Neural progenitor cell (in vitro differentiated cells): ENCODE measurements around the gene TRA2B.

Source experiments
- EZH2 ChIP-seq: fragments of 200-600 bp; sonication (generic); IDR thresholded peaks from 2 replicates; pipeline ENCODE4 v1.6.1; 2017; ENCODE audit warnings: antibody characterized with exemption, mild to moderate bottlenecking, moderate library complexity
- TF ChIP-seq, protein P1 (sequence below): fragments of 200-600 bp; sonication (generic); IDR thresholded peaks from 2 replicates; pipeline ENCODE4 v1.5.1; 2017; ENCODE audit warnings: antibody characterized with exemption, mild to moderate bottlenecking

DNA sequence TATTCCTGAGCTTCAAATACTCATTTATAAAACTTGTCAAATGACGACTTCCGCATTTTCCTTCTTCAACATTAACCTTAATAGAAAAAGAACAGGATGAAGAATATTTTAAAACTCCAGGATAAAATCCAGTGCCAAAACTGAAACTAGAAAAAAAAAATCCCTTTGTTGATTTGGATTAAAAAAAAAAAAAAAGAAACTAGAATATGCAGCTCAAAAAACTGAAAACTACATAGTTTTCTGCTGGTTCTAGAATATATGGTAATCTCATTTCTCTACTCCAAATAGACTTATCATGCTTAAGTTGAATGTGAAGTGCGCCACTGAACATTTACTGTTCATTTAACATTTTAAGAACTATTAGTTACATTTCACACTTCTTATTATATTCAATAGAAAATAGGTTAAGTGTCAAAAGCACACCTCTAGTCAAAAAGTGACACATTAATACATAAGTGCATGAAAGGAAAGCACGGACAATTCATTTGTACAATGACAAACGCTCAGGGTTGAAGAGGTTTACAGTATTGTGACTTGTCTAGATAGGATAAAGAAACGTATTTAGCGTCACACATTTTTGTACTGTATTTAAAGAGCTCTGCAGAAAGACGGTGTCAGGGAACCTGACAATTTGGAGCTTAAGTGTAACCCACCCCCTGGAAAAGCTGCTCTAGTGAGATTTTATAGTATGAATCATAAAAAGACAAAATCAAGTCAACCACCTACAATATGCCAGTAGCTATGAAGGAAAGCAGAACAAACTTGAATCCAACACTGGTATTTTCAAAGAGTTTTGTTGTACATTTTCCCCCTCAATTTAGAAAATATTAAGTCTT lies 5.8 kb downstream of the TRA2B start:
- TF ChIP-seq, protein P1, sequence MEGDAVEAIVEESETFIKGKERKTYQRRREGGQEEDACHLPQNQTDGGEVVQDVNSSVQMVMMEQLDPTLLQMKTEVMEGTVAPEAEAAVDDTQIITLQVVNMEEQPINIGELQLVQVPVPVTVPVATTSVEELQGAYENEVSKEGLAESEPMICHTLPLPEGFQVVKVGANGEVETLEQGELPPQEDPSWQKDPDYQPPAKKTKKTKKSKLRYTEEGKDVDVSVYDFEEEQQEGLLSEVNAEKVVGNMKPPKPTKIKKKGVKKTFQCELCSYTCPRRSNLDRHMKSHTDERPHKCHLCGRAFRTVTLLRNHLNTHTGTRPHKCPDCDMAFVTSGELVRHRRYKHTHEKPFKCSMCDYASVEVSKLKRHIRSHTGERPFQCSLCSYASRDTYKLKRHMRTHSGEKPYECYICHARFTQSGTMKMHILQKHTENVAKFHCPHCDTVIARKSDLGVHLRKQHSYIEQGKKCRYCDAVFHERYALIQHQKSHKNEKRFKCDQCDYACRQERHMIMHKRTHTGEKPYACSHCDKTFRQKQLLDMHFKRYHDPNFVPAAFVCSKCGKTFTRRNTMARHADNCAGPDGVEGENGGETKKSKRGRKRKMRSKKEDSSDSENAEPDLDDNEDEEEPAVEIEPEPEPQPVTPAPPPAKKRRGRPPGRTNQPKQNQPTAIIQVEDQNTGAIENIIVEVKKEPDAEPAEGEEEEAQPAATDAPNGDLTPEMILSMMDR, result no peak
- TF ChIP-seq EZH2, result no peak
